Type B pancreatic cell (in vitro differentiated cells): ENCODE measurements around the gene TMEM60. TPM values are rescaled to one million over a fixed set of nuclear protein-coding genes. Genes with fewer than 3 reads are reported as not detected.

Experiments used
- DNase-seq: peaks from one replicate; pipeline ENCODE4 v3.0.0; 2021; ENCODE audit warnings: mixed read lengths; ENCODE audit not compliant: unreplicated experiment; ENCODE audit errors: extremely low spot score
- H3K27ac Mint-ChIP-seq: 2 replicates; pipeline ENCODE4 v1.8.0; 2021; ENCODE audit warnings: mild to moderate bottlenecking, mixed read lengths
- H3K27me3 Mint-ChIP-seq: 2 replicates; pipeline ENCODE4 v1.8.0; 2021; ENCODE audit warnings: mixed read lengths
- H3K36me3 Mint-ChIP-seq: 2 replicates; pipeline ENCODE4 v1.8.0; 2021; ENCODE audit warnings: mixed read lengths
- H3K4me1 Mint-ChIP-seq: one replicate; pipeline ENCODE4 v1.8.0; 2021; ENCODE audit warnings: mixed read lengths; ENCODE audit not compliant: unreplicated experiment
- H3K4me3 Mint-ChIP-seq: 2 replicates; pipeline ENCODE4 v1.8.0; 2021; ENCODE audit warnings: mild to moderate bottlenecking, mixed read lengths
- H3K9me3 Mint-ChIP-seq: 2 replicates; pipeline ENCODE4 v1.8.0; 2021; ENCODE audit warnings: mixed read lengths
- CTCF ChIP-seq: fragments of 200-600 bp; sonication (generic); conservative IDR thresholded peaks from 2 replicates; pipeline ENCODE4 v1.5.0; 2021; ENCODE audit warnings: antibody characterized with exemption, mild to moderate bottlenecking
- total RNA-seq: library from RNA; stranded (reverse); gene quantifications from 2 replicates; pipeline ENCODE4 v1.2.1, GENCODE V29; 2021; ENCODE audit warnings: low replicate concordance

The TMEM60 gene
- total RNA-seq, 1 donor from 2014 or later, result 16.1 TPM

GRCh38 chr7:77823787-77824186, 25.6 kb upstream of the TMEM60 start:
- H3K9me3 Mint-ChIP-seq, result peaks cover 27% of the 10 kb centered on the region
- H3K27ac Mint-ChIP-seq, result no peak overlapping the region
- peaks cover 45% of the 10 kb centered on the region for H3K36me3 Mint-ChIP-seq
- H3K4me1 Mint-ChIP-seq, result peaks cover 4% of the 10 kb centered on the region
- no peaks in the 10 kb centered on the region for H3K27me3 Mint-ChIP-seq
- H3K4me3 Mint-ChIP-seq, result no peak overlapping the region
- no peak for TF ChIP-seq CTCF
- DNase-seq, result no peak

DNA sequence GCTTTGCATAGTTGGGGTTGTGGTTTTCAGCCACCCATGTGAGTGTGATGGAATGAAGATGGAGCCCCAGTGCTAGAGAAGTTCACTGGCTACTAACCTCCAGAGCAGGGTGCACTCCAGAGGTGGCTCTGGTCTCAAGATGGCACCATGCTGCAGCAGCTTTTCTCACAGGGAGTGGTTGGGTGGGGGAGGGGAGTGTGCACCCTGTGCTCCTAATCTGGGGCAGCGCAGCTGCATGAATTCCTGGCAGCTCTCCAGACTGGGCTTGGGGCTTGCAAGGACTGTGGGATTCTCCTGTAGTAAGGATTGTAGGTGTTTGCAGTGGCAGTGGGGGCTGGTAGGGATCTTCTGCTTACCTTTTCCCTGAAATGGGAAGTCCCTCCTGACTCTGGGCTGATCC, 24.0 kb upstream of the TMEM60 start:
- TF ChIP-seq CTCF, result no peak
- Mint-ChIP-seq H3K36me3 (peaks cover 54% of the 10 kb centered on the region), H3K27ac (no peak overlapping the region), H3K4me3 (no peak overlapping the region), H3K4me1 (no peaks in the 10 kb centered on the region), H3K27me3 (no peaks in the 10 kb centered on the region), H3K9me3 (peaks cover 32% of the 10 kb centered on the region)
- DNase-seq, result no peak

- no peak for DNase-seq
- no peak overlapping the region for H3K4me3 Mint-ChIP-seq
- H3K4me1 Mint-ChIP-seq, result no peaks in the 10 kb centered on the region
- H3K27me3 Mint-ChIP-seq, result no peaks in the 10 kb centered on the region
- peaks cover 32% of the 10 kb centered on the region for H3K9me3 Mint-ChIP-seq
- peaks cover 64% of the 10 kb centered on the region for H3K36me3 Mint-ChIP-seq
- H3K27ac Mint-ChIP-seq, result no peak overlapping the region
- no peak for TF ChIP-seq CTCF
These were observed 22.7 kb upstream of the TMEM60 start for GRCh38 chr7:77820967-77821366.

DNA sequence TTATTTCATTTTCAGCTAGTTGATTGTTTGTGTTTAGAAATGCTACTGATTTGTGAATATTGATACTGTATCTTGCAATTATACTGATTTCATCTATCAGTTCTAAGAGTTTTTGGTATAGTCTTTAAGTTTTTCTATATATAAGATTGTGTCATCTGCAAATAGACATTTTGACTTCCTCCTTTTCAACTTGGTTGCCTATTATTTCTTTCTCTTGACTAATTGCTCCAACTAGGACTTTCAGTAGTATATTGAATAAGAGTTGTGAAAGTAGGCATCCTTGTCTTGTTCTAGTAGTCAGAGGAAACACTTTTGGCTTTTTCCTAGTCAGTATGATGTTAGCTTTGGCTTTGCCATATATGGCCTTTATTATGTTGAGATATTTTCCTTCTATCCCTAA, 20.8 kb upstream of the TMEM60 start:
- Mint-ChIP-seq H3K27me3 (no peaks in the 10 kb centered on the region), H3K9me3 (peaks cover 26% of the 10 kb centered on the region), H3K4me1 (no peaks in the 10 kb centered on the region), H3K36me3 (peaks cover 61% of the 10 kb centered on the region), H3K27ac (no peak overlapping the region), H3K4me3 (no peak overlapping the region)
- TF ChIP-seq CTCF, result no peak
- no peak for DNase-seq

DNA sequence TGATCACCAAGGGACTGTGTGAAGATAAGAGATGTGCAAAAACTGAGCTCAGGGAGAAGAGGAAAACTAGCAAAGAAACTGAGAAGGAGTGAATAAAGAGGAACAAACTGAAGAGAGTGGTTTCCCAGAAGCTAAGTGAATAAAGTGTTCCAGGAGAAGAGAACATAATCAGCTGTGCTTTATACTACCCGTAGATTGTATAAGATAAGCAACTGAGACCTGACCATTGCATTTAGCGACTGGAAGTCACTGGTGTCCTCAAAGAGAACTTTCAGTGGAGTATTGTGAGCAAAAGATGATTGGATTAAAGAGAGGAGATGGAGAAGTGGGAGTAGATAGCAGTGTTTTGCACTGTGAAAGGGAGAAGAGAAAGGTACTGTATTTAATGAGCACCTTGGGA, 14.9 kb upstream of the TMEM60 start:
- DNase-seq, result no peak
- Mint-ChIP-seq H3K4me3 (no peak overlapping the region), H3K27ac (no peak overlapping the region), H3K36me3 (peaks cover 37% of the 10 kb centered on the region), H3K9me3 (peaks cover 5% of the 10 kb centered on the region), H3K27me3 (no peaks in the 10 kb centered on the region), H3K4me1 (peaks cover 8% of the 10 kb centered on the region)
- no peak for TF ChIP-seq CTCF

GRCh38 chr7:77812290-77812685, 14.1 kb upstream of the TMEM60 start:
- Mint-ChIP-seq H3K9me3 (peaks cover 11% of the 10 kb centered on the region), H3K4me3 (peak overlapping the region; percentile 27), H3K27me3 (no peaks in the 10 kb centered on the region), H3K27ac (peak overlapping the region; percentile 20), H3K36me3 (peaks cover 42% of the 10 kb centered on the region), H3K4me1 (peaks cover 8% of the 10 kb centered on the region)
- DNase-seq, result no peak
- TF ChIP-seq CTCF, result no peak
